HCT116 (cell line): ENCODE measurements around the gene KRI1. TPM values are rescaled to one million over a fixed set of nuclear protein-coding genes. Genes with fewer than 3 reads are reported as not detected.

Experiments used
- ATAC-seq: fragments of 200-7000 bp; cut with Tn5 transposase; 2 replicates; pipeline ENCODE4 v1.9.1; 2020; ENCODE audit warnings: mild to moderate bottlenecking, moderate library complexity
- BruUV-seq: library from RNA; stranded (reverse); fragments of 400-500 nt; replicated peaks from 2 replicates; lab custom pipeline; 2021; lab: Mats Ljungman, UMichigan
- CTCF ChIA-PET: fragments of 300-600 bp; sonication (Branson Sonifier 250); formaldehyde crosslinking; loops from one replicate; lab custom pipeline; 2021; ENCODE audit warnings: antibody characterized with exemption; lab: Charles Lee
- POLR2A ChIA-PET: fragments of 300-600, 350-600 bp; sonication (Branson Sonifier 250); formaldehyde crosslinking; loops from one replicate; lab custom pipeline; 2021; ENCODE audit warnings: antibody characterized with exemption; lab: Charles Lee
- RAD21 ChIA-PET, 2 experiments: fragments of 300-600 bp; sonication (Branson Sonifier 250); formaldehyde crosslinking; loops; one replicate each; lab custom pipeline; 2023; ENCODE audit warnings: low total read pairs in 2 of 2; ENCODE audit not compliant: uncharacterized antibody in 2 of 2, unreplicated experiment in 2 of 2, low non-redundant PET in 1 of 2; lab: Charles Lee
- DNase-seq: peaks from one replicate; pipeline ENCODE4 v3.0.0-alpha.2; 2010; ENCODE audit warnings: low read depth, low spot score
- H2AFZ ChIP-seq: fragments of 200-600 bp; shearing (Covaris generic), sonication (generic); 2 replicates; pipeline ENCODE4 v1.6.1; 2017; ENCODE audit warnings: low read depth, mixed run types, mixed read lengths, antibody characterized with exemption, low read length; ENCODE audit not compliant: poor library complexity, severe bottlenecking
- H3K27ac ChIP-seq: 2 replicates; pipeline ENCODE4 v1.5.1; 2012; ENCODE audit warnings: low read depth, low read length
- H3K27me3 ChIP-seq: fragments of 200-600 bp; sonication (generic); 2 replicates; pipeline ENCODE4 v1.6.1; 2016; ENCODE audit warnings: mixed run types, low read length, mixed read lengths; ENCODE audit not compliant: insufficient read depth
- H3K36me3 ChIP-seq, 2 experiments: fragments of 200-500 bp in 1 of 2; fragments of 200-600 bp in 1 of 2; sonication (Bioruptor generic) in 1 of 2; sonication (generic) in 1 of 2; 2 replicates each; pipeline versions ENCODE4 v1.5.1 to v1.6.1; 2014 to 2016; ENCODE audit warnings: low read length in 2 of 2, inconsistent platforms in 1 of 2, mixed read lengths in 1 of 2, mixed run types in 1 of 2; ENCODE audit not compliant: insufficient read depth in 2 of 2, control insufficient read depth in 1 of 2
- H3K4me1 ChIP-seq, 2 experiments: fragments of 200-600 bp in 1 of 2; sonication (generic) in 1 of 2; 2 replicates each; pipeline versions ENCODE4 v1.5.1 to v1.6.1; 2012 to 2017; ENCODE audit warnings: low read length in 2 of 2, inconsistent platforms in 1 of 2, mild to moderate bottlenecking in 1 of 2, mixed read lengths in 1 of 2, mixed run types in 1 of 2, moderate library complexity in 1 of 2; ENCODE audit not compliant: insufficient read depth in 2 of 2, control insufficient read depth in 1 of 2
- H3K4me2 ChIP-seq: fragments of 200-600 bp; sonication (generic); 2 replicates; pipeline ENCODE4 v1.6.1; 2017; ENCODE audit warnings: mixed run types, low read length, mixed read lengths
- H3K4me3 ChIP-seq, 2 experiments: fragments of 200-600 bp in 1 of 2; sonication (generic) in 1 of 2; replicated peaks in 1 of 2; 2 replicates each; pipeline ENCODE4 v1.5.1; 2011 to 2016; ENCODE audit warnings: low read length in 2 of 2, control low read depth in 1 of 2, low read depth in 1 of 2, mild to moderate bottlenecking in 1 of 2, mixed read lengths in 1 of 2, mixed run types in 1 of 2
- H3K79me2 ChIP-seq: fragments of 200-600 bp; sonication (generic); 2 replicates; pipeline ENCODE4 v1.6.1; 2017; ENCODE audit warnings: mild to moderate bottlenecking, mixed run types, low read length, moderate library complexity, mixed read lengths; ENCODE audit not compliant: insufficient read depth
- H3K9ac ChIP-seq: fragments of 200-600 bp; sonication (generic); 2 replicates; pipeline ENCODE4 v1.6.1; 2016; ENCODE audit warnings: low read length, mixed read lengths
- H3K9me2 ChIP-seq: fragments of 200-600 bp; sonication (generic), shearing (Covaris generic); 2 replicates; pipeline ENCODE4 v1.6.1; 2017; ENCODE audit warnings: mixed run types, mild to moderate bottlenecking, moderate library complexity; ENCODE audit not compliant: insufficient read depth
- H3K9me3 ChIP-seq, 2 experiments: fragments of 200-500 bp in 1 of 2; fragments of 200-600 bp in 1 of 2; sonication (Bioruptor generic) in 1 of 2; sonication (generic) in 1 of 2; 2 replicates each; pipeline ENCODE4 v1.6.1; 2014 to 2017; ENCODE audit warnings: low read length in 2 of 2, mixed read lengths in 2 of 2, inconsistent platforms in 1 of 2, low read depth in 1 of 2, mild to moderate bottlenecking in 1 of 2, mixed run types in 1 of 2, moderate library complexity in 1 of 2; ENCODE audit not compliant: control insufficient read depth in 1 of 2, insufficient read depth in 1 of 2
- H4K20me1 ChIP-seq: fragments of 200-600 bp; sonication (generic), shearing (Covaris generic); 2 replicates; pipeline ENCODE4 v1.6.1; 2017; ENCODE audit warnings: mixed run types, mild to moderate bottlenecking, moderate library complexity; ENCODE audit not compliant: insufficient read depth
- CTCF ChIP-seq, 3 experiments: fragments of 200-600 bp in 1 of 3; sonication (generic) in 1 of 3; IDR thresholded peaks in 2 of 3; conservative IDR thresholded peaks in 1 of 3; 2 replicates each; pipeline ENCODE4 v1.5.1; 2012 to 2017; ENCODE audit warnings: low read depth in 2 of 3, low read length in 2 of 3, antibody characterized with exemption in 1 of 3, borderline replicate concordance in 1 of 3, control low read depth in 1 of 3, mild to moderate bottlenecking in 1 of 3, mixed read lengths in 1 of 3, mixed run types in 1 of 3, moderate library complexity in 1 of 3; ENCODE audit not compliant: insufficient read depth in 1 of 3
- REST ChIP-seq: IDR thresholded peaks from 2 replicates; pipeline ENCODE4 v1.6.1; 2012; ENCODE audit warnings: low read depth
- intact Hi-C: fragments of 100-400 bp; cut with micrococcal nuclease; formaldehyde crosslinking; loops from 2 replicates; pipeline ENCODE4 v1.10.0; 2022
- total RNA-seq: library from RNA; stranded (reverse); gene quantifications from one replicate; pipeline ENCODE4 v1.2.1, GENCODE V29; 2021; ENCODE audit not compliant: unreplicated experiment

KRI1 gene
- total RNA-seq, 1 experiment from 2014 or later = 44.0 TPM

- Histone ChIP-seq H2AFZ (no peak overlapping the region), H3K4me2 (peak overlapping the region; percentile 30), H3K9ac (no peak overlapping the region), H3K27ac (no peak overlapping the region), H3K36me3 (no peaks in the 10 kb centered on the region), H3K79me2 (no peaks in the 10 kb centered on the region), H4K20me1 (no peaks in the 10 kb centered on the region), H3K4me3 (no peak overlapping the region), H3K4me1 (peaks cover 11 to 20% of the 10 kb centered on the region in 2 experiments; a peak in 3 of 4 replicates), H3K27me3 (no peaks in the 10 kb centered on the region), H3K9me2 (no peaks in the 10 kb centered on the region), H3K9me3 (no peaks in the 10 kb centered on the region)
- no TSS peak for BruUV-seq
- DNase-seq (no peak), ATAC-seq (peak; percentile 33)
- POLR2A ChIA-PET = no interaction called here
- RAD21 ChIA-PET = no interaction called here
- intact Hi-C loops = no loop called here
- TF ChIP-seq REST (no peak), CTCF (IDR thresholded peaks at IDR 0.05 in 2 of 3, conservative IDR thresholded peaks at IDR 0.05 in 1 of 3; ENCODE audit: borderline replicate concordance in 1 of 3, insufficient read depth in 1 of 3, low read depth in 2 of 3, low read length in 2 of 3) (peak; percentile 33 to 77 (median 67); a peak in 4 of 6 replicates)
- CTCF ChIA-PET = interaction anchor here (0.6 to 2.4 kb wide), 3 partner anchors 16 to 189 kb away, joined by 3 to 6 read pairs (median 5); no protein-coding TSS in a partner anchor
Measured at GRCh38 chr19:10510301-10510802, 55.5 kb downstream of the KRI1 start.
